ENCODE results near the gene PIK3C2G.

Gene PIK3C2G

DNA sequence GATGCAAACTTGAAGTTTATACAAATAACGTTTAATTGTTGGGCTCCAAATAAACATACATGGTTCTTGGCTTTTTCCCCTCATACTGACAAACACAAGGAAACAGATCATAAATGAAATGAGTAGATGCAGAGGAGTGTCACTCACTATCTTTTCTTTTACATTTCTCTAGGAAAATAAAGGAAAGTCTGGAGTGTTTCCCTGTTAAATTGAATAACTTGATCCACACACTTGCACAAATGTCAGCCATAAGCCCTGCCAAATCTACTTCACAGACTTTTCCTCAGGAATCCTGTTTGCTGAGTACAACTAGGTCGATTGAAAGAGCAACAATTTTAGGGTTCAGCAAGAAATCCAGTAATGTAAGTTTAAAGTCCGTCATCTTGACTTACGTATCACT is 301.2 kb downstream of the PIK3C2G start:
- no peak for DNase-seq (ENCODE audit: low spot score)

DNA sequence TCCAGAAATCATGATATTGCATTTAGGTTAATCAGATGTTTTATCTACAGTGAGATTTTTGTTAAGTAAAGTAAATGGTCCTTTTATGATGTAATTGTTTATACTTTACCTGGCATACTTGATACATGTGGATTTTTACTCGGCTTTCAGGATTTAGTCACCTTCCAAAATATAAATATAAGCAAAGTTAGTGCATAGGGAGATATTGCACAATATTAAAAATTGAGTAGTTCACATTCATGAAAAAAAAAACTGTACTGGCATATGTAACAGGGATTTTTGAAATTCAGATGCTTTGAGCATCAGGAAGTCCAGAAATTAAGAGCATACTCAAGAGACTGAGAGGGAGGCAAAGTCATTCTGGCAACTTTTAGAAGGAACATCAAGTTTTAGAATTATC is 303.0 kb downstream of the PIK3C2G start:
- DNase-seq (ENCODE audit: low spot score), result no peak

DNA sequence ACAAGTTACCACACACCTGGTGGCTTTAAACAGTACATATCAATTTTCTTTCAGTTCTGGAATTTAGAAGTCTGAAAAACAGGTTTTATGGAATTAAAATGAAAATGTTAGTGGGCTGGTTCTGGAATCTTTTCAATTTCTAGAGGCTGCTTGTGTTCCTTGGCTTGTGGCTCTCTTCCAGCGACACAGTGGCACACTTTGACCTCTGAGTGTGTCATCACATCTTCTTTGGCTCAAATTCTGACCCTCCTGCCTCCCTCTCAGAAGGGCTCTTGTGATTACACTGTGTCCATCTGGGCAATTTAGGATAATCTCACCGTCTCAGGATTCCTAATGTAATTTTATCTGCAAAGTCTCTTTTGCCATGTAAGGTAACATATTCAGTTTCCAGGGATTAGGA is 306.5 kb downstream of the PIK3C2G start:
- DNase-seq (ENCODE audit: low spot score), result no peak

DNA sequence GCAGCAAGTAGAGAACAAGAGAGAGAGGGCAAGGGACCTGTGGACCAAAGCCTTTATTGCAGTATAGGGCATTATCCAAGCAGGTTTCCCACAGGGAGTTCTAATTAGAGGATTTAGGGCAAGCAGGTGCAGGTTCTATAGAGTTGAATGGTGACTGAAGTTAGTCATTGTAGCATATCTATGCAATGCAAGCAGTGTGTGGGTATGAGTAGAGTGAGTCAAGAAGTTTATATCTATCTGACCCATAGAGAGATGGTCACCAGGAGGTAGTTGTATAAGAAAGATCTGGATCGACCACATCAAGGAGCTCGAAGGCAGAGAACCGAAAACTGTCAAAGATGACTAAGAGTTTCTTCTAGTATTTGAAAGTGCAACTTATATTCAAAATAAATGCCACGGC is 309.2 kb downstream of the PIK3C2G start:
- no peak for DNase-seq (ENCODE audit: low spot score)

DNA sequence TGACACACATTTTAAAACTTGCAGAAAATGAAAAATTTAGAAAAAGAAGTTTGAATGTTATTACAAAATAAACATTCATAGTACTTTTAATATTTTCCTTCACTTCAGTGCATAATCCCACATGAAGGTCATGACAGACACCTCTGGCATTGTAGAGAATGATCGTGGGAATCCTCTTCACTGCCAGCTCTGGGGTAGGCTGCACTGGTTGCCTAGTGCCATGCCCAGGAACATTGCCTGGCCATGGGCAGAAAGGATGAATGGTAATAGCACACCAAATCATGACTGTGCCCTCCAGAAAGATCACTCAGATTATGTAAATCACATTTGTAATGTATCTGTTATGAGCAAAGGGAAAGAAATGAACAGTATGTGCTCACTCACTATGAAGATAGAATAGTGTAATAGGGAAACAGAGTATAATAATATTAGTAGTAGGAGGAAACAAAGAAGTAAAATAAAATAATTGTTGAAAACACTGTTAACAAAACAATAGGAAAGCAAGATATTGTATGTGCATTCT is 314.8 kb downstream of the PIK3C2G start:
- DNase-seq (ENCODE audit: low spot score), result peak; percentile 4

DNA sequence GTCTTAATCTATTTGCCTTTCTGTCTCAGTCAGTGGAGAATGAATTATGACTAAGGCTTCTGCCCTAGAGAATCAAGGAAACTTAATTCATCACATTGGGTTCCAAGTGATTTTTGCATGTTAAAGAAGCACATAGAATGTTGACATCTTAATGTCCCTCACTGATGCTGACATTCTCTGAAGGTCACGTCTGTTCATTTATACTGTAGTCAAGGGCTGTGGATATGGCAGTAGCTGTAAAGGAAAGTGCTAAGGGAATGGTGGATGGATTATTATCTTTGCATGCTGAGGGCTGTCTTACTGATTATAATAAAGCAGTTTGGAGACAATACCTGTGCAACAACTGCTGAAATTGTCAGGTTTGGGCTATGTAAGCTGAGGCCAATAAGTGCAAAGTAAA is 315.3 kb downstream of the PIK3C2G start:
- no peak for DNase-seq (ENCODE audit: low spot score)

DNA sequence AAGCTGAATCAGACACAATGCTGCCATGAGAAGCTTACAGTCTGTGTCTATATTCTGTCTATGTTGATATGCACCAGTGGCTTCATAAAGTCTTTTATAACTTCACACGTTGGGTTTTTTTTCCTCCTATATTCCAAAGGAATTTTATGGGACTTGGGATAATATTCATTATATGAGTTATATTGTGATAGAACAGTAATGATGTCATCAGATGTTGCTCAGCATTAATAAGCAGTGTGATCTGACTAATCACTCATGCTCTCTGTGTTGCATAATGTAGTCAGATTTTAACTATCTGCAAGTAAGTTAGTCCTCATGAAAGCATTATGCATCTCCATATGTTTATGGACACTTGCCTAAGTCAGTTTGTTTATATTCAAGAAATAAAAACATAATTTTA is 316.9 kb downstream of the PIK3C2G start:
- no peak for DNase-seq (ENCODE audit: low spot score)

DNA sequence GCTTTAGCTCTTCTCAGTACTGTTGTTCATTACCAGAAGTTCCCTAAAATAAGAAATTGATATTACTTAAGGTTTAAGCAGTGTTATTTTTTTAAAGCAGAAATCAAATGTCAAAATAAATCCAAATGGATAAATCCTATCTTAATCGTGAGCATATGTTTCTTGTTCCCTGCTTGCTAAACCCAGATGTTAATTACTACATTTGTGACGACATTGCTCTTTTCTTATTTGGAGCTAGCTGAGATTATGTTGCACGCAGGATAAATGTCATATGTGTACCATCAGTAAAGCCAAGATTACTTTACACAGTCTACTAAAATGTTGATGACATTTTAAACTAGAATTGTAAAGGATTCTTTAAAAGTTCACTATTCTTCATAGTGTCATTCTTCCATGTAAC is 319.0 kb downstream of the PIK3C2G start:
- DNase-seq (ENCODE audit: low spot score), result no peak

DNA sequence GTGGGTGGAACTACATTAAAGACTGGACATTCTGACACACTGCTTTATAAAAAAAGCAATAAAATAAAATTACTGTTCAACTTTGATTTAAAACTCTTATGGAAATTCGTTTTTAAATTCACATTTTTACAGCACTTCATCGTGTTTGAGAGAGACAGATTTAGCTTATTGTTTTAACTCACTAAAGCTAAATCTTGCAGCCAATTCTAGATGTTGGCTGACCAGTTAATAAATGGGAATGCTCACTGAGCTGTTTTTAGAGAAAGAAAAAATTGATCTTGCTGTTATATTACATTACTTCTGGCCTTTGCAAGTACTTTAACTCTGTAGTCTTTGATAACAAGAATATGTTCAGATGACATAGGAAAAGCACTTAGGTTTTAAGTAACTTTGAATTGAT is 319.4 kb downstream of the PIK3C2G start:
- DNase-seq (ENCODE audit: low spot score), result no peak

DNA sequence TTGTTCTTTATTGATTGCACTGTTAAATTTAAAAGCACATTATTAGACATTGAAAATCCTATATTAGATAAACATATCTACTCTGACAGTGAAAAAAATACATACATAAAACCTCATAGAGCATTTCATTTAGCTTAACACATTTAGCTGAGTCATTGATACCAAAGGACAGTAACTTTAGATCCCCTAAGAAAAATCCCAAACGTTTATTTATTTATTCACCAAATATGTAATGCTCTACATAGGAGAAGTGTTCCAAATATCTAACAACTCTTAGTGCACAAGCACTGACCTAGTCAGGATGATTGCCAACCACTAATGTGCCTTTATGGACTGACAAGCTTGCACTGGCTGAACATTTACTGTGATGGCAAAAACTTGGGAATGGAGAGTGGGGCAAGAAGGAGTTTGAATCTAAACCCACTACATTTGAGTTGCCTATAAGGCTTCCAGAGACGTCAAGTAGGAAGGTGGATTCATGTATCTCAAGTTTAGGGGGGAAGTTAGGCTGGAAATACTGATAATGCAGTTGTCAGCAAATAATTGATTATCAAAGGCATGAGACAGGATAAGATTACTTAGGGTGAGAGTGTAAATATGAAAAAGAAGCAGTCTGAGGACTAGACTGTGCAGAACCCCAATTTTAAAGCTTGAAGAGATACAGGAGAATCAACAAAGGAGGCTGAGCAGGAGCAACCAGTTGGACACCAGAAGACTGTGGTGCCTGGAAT is 320.1 kb downstream of the PIK3C2G start:
- DNase-seq (ENCODE audit: low spot score), result no peak

DNA sequence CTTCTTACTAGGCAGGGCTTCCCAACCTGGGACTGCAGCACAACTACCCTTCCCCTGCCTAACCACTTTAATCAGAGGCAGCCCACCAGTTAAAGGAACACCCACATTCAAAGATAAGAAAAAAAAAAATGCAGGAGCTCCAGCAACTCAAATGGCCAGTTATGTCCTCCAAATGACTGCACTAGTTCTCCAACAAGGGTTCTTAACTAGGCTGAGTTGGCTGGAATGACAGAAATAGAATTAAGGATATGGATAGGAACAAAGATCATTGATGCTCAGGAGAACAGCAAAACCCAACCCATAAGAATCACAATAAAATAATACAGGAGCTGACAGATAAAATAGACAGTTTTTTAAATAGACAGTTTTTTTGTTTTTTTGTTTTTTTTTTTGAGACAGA is 322.3 kb downstream of the PIK3C2G start:
- DNase-seq (ENCODE audit: low spot score), result no peak

DNA sequence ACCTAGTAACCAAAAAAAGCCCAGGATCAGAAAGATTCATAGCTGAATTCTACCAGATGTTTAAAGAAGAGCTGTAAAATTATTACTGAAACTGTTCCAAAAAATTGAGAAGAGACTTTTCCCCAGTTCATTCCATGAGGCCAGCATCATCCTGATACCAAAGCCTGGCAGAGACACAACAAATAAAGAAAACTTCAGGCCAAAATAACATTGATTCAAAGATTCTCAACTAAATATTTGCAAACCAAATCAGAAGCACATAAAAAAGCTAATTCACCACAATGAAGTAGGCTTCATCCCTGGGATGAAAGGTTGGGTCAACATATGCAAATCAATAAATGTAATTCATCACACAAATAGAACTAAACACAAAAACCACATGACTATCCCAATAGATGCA is 325.3 kb downstream of the PIK3C2G start:
- DNase-seq (ENCODE audit: low spot score), result no peak

DNA sequence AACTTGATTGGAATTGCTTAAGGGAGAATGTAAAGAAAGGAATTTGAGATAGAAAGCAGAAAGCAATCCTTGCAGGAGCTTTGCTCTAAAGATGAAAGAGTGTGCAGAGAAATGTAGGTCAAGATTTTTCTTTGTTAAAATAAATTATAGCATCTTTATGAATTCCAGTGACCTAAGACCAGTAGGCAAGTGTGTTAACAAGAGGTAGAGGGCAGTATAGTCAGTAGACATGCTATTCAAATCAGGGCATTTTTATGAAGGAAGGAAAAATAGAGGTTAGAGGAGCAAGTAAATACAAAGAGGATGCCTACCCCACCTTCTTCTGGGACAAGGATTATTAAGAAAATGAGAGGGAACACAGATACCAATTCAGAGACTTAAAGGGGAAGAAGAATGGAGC is 328.0 kb downstream of the PIK3C2G start:
- DNase-seq (ENCODE audit: low spot score), result no peak

DNA sequence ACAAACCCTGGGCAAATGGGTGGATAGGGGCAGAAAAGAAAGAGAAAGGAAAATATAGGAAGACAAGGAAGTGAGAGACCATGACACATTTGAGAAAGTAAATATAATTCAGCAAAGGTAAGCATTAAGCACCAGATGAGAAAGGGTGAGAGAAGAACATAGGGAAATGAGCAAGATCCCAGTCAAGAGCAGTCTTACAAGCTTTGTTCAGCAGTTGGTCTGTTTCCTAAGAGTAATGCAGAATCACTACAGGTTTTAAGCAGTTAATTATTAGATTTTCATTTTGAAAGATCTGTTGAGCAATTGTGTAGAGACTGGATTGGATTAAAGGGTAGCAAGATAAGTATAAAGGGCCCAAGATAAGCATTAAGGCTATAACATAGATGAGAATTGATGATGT is 330.2 kb downstream of the PIK3C2G start:
- DNase-seq (ENCODE audit: low spot score), result no peak

DNA sequence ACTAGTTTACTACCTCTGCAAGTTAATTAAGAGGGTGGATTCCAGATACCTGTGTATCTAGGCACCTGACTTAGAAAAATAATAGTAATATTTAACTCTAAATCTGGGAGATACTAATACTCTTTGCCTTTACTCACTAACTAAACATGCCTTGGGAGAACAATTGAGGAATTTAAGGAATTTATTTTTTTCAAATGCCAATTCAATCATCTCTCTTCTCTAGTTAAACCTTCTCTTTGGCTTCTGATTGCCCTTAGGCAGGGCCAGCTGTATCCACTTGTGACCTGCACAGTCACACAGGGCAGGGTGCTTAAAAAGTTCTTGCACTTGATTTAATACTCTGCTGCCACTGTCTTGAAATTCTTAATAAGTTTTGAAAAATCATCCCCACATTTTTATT is 334.1 kb downstream of the PIK3C2G start:
- no peak for DNase-seq (ENCODE audit: low spot score)

DNA sequence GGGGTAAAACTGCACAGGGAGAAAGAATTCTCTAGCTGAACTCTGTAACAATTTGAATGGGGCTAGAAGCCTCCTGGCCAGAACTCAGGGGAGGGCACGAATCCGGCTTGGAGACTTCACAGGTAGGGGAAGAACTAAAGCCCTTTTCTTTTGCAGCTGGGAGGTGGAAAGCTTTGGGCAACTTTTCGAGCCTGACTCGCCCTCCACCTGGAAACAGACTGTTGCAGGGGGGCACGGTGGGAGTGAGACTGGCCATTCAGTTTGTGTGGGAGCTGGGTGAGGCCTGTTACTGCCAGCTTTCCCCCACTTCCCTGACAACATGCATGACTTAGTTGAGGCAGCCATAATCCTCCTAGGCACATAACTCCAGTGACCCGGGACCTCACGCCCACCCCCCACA is 340.6 kb downstream of the PIK3C2G start:
- DNase-seq (ENCODE audit: low spot score), result no peak

DNA sequence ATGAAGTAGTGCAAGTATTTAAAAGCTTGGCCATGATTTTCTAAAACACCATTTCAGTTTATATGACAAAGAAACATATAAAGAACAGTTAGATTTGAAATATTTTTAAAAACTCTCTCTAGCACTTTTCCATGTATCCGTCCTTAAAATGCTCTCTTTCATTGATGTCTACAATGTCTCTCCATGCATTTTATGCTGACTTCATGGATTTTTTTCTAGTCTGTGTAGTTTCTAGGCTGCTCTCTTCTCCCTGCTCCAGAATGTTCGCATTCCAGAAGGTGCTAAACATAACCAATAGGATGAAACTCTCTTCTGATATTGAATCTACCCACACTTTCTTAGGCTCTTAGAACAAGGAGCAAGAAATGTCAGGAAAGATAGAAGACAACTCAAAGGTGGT is 351.7 kb downstream of the PIK3C2G start:
- DNase-seq (ENCODE audit: low spot score), result no peak

DNA sequence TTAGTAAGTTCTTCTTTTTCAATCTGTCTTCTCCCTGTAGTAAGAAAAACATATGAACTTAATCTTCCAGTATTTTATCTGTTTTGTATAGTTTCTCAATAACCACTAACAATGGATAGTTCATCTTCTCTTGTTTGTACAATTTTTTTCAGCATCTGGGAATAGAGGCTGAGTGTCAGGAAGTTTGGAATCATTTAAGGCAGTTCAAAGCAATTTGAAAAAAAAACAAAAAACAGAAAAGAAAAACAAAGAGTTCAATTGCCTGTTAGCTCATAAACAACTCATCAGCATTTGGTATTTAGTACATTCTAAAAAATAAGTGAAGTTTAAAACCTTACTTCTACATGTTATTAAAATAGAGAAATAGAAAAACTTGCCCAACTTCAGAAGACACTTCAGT is 359.7 kb downstream of the PIK3C2G start:
- DNase-seq (ENCODE audit: low spot score), result no peak

DNA sequence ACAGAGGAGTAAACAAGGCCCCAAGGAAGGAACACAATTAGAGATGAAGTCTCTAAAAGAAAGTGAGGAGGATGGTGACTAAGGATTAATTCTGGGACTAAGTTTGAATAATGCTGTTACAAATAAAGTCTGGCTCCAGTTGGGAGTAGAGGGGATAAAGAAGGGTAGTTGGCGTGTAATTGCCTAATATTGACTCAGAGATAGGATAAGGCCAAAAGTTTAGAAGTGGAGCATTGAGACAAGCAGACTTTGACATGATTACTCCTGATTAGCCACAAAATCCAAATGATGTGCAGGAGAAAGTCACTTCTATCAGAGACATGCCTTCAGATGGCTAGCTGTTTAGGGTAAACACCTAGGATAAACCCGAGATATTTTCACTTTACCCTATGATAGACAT is 368.1 kb downstream of the PIK3C2G start:
- no peak for DNase-seq (ENCODE audit: low spot score)

DNA sequence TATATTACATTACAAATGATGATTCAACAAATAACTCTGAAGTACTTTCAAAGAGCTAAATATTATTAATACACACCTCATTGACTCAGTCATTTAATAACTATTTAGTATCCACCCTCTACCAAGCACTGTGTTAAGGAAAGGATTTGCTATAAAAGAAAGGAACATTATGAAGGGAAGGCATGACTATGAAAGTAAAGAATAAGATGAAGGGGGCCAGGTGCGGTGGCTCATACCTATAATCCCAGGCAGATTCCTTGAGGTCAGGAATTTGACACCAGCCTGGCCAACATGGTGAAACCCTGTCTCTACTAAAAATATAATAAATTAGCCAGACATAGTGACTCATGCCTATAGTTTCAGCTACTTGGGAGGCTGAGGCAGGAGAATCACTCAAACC is 368.6 kb downstream of the PIK3C2G start:
- DNase-seq (ENCODE audit: low spot score), result no peak

DNA sequence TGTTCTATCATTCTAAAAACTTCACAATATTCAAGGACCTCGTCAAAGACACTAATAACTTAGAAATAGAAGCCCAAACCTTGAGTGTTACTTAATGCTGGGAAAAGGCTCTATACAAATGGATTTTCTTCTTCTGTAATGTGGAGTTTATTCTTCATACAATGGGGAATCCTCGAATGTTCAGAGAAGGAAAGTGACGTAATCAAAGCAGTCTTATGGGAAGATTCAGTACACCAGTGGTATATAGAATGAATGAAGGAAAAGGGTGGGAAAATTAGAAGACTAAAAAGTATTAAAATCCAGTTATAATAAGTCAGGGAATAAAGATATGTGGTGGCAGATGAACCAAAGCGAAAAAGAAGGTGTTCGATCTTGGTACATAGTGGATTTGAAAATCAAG is 370.0 kb downstream of the PIK3C2G start:
- DNase-seq (ENCODE audit: low spot score), result no peak

DNA sequence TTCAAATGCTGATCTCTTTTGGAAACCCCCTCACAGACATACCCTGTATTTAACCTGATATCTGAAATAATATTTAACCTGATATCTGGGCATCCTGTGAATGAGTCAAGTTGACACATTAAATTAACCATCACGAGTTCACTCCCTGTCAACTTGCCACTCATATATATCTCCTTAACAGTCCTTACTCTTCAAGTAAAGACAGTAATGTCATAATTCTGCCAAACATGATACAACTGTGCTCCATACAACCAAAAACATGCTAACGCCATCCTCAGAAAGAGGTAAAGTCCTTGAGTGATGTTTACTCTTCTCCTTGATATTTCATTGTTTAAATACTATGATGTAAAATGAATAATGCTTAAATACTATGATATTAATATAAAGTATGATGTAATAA is 371.5 kb downstream of the PIK3C2G start:
- DNase-seq (ENCODE audit: low spot score), result no peak

DNA sequence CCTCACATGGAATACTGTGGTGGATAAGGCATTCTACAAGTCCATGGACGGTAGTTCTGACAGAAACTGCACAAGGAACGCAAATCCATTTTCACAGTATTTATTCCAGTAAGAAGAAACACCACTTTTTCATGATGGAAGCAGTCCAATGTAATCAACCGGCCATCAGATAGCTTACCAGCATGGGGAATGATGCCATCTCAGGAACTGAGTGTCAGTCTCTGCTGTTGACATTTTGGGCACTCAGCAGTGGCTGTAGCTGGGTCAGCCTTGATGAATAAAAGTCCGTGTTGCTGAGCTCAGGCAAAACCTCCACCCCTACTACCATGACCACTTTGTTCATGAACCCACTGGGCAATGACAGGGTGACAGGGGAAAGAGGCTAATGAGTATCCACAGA is 373.1 kb downstream of the PIK3C2G start:
- DNase-seq (ENCODE audit: low spot score), result no peak

DNA sequence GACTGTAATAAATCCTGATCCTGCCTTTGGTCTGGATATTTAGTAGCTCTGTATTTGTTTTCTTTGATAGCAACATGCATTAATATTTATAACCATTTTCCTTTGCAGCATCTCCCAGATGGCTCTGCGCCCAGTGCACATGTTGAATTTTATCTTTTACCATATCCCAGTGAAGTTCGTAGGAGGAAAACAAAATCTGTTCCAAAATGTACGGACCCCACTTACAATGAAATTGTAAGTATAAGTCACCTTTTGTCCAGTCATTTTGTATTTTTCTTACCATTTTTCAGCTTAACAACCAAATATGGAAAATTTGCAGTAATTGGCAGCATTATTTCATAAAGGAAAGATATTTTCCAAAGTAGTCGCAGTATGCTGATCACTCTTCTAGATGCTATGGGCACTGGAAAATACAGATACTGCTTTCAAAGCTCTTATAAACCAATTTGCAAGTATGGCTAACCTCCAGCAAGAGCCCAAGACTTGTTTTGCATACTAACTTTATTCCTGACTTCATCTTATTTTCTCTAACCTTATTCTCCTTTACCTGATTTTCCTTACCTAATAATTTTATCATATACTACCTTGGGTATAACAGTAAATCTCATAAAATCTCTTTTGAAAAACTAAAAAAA is 379.1 kb downstream of the PIK3C2G start:
- no peak for DNase-seq (ENCODE audit: low spot score)
